Testis (tissue), 2 donors: ENCODE measurements around the gene PSMA5.

Source experiments
- CTCF ChIP-seq, 3 experiments: fragments of 450-650 bp in 2 of 3; fragments of 200-600 bp in 1 of 3; sonication (generic) in 1 of 3; IDR thresholded peaks; one replicate each; pipeline ENCODE4 v1.5.1; 2016 to 2019; ENCODE audit warnings: antibody characterized with exemption in 3 of 3, mild to moderate bottlenecking in 2 of 3, moderate library complexity in 1 of 3
- POLR2A ChIP-seq: fragments of 450-650 bp; IDR thresholded peaks from one replicate; pipeline ENCODE4 v1.6.1; 2017; ENCODE audit warnings: antibody characterized with exemption, mild to moderate bottlenecking, moderate library complexity

- TF ChIP-seq CTCF (IDR thresholded peaks at IDR 0.05): no peak
- no peak for TF ChIP-seq POLR2A
Observed at GRCh38 chr1:109381573-109381972, 44.7 kb downstream of the PSMA5 start.
